ENCODE data around the gene DOK7. TPM values are rescaled to one million over a fixed set of nuclear protein-coding genes. Genes with fewer than 3 reads are reported as not detected.
"Not testable (repeated sequence)": the region's sequence is repeated elsewhere in the genome, so short reads cannot be mapped to it uniquely, and the experiment has no call there.

Gene DOK7
- total RNA-seq, 1 experiment from 2014 or later: 7.6 TPM

- no peaks in the 10 kb centered on the region for H3F3A ChIP-seq (ENCODE audit: insufficient read depth, low read depth)
- no peak overlapping the region for H3K4me3 ChIP-seq
- H4K20me1 ChIP-seq (ENCODE audit: insufficient read depth): no peaks in the 10 kb centered on the region
- H3K9me2 ChIP-seq (ENCODE audit: insufficient read depth): no peaks in the 10 kb centered on the region
- no peak for DNase-seq
- no peaks in the 10 kb centered on the region for H3K9me3 ChIP-seq (ENCODE audit: insufficient read depth, low read depth)
- POLR2A ChIA-PET (ENCODE audit: unreplicated experiment): no interaction called here
- H3K27ac ChIP-seq: no peak overlapping the region
- H3K79me2 ChIP-seq (ENCODE audit: low read depth): no peaks in the 10 kb centered on the region
- CTCF ChIA-PET: no interaction called here
- BruUV-seq (replicated peaks): no TSS peak
- no peaks in the 10 kb centered on the region for H3K36me3 ChIP-seq (ENCODE audit: low read depth)
- no peak overlapping the region for H2AFZ ChIP-seq
- H3K4me1 ChIP-seq (replicated peaks; ENCODE audit: insufficient read depth): no peaks in the 10 kb centered on the region
- H3K4me2 ChIP-seq: no peak overlapping the region
- TF ChIP-seq EZH2 (IDR thresholded peaks at IDR 0.05; ENCODE audit: low read depth): no peak
- no peak for TF ChIP-seq CTCF (conservative IDR thresholded peaks at IDR 0.05)
- intact Hi-C loops (cut with micrococcal nuclease; ENCODE audit: unreplicated experiment): no loop called here
- no peaks in the 10 kb centered on the region for H3K27me3 ChIP-seq (ENCODE audit: insufficient read depth, low read depth)
Measured at GRCh38 chr4:3510481-3510880, 47.4 kb downstream of the DOK7 start.

- ChIA-PET POLR2A (ENCODE audit: unreplicated experiment) (no interaction called here), CTCF (no interaction called here)
- Histone ChIP-seq H3K36me3 (ENCODE audit: low read depth) (no peaks in the 10 kb centered on the region), H3K79me2 (ENCODE audit: low read depth) (no peaks in the 10 kb centered on the region), H3K9me2 (ENCODE audit: insufficient read depth) (no peaks in the 10 kb centered on the region), H3K27me3 (ENCODE audit: insufficient read depth, low read depth) (no peaks in the 10 kb centered on the region), H4K20me1 (ENCODE audit: insufficient read depth) (no peaks in the 10 kb centered on the region), H3K4me3 (no peak overlapping the region), H3K4me1 (replicated peaks; ENCODE audit: insufficient read depth) (no peaks in the 10 kb centered on the region), H3K4me2 (no peak overlapping the region), H3K27ac (no peak overlapping the region), H2AFZ (no peak overlapping the region), H3K9me3 (ENCODE audit: insufficient read depth, low read depth) (no peaks in the 10 kb centered on the region), H3F3A (ENCODE audit: insufficient read depth, low read depth) (no peaks in the 10 kb centered on the region)
- intact Hi-C loops (cut with micrococcal nuclease; ENCODE audit: unreplicated experiment): no loop called here
- DNase-seq: no peak
- TF ChIP-seq EZH2 (IDR thresholded peaks at IDR 0.05; ENCODE audit: low read depth): no peak
- no peak for TF ChIP-seq CTCF (conservative IDR thresholded peaks at IDR 0.05)
- BruUV-seq (replicated peaks): no TSS peak
Measured at GRCh38 chr4:3511187-3511586, 48.1 kb downstream of the DOK7 start.

- H3K4me3 ChIP-seq; H3K9me2 ChIP-seq (ENCODE audit: insufficient read depth); H3K79me2 ChIP-seq (ENCODE audit: low read depth); CTCF ChIA-PET; H3K4me2 ChIP-seq; H3K4me1 ChIP-seq (replicated peaks; ENCODE audit: insufficient read depth); H3F3A ChIP-seq (ENCODE audit: insufficient read depth, low read depth); H4K20me1 ChIP-seq (ENCODE audit: insufficient read depth); H3K27ac ChIP-seq; H2AFZ ChIP-seq; H3K9me3 ChIP-seq (ENCODE audit: insufficient read depth, low read depth); DNase-seq; H3K36me3 ChIP-seq (ENCODE audit: low read depth); intact Hi-C loops (cut with micrococcal nuclease; ENCODE audit: unreplicated experiment); POLR2A ChIA-PET (ENCODE audit: unreplicated experiment); BruUV-seq (replicated peaks); H3K27me3 ChIP-seq (ENCODE audit: insufficient read depth, low read depth): not testable (repeated sequence)
Measured at GRCh38 chr4:3511601-3512000, 48.5 kb downstream of the DOK7 start.

GRCh38 chr4:3512279-3512678, 49.2 kb downstream of the DOK7 start:
- no TSS peak for BruUV-seq (replicated peaks)
- CTCF ChIA-PET: no interaction called here
- Histone ChIP-seq H3K27me3 (ENCODE audit: insufficient read depth, low read depth) (no peaks in the 10 kb centered on the region), H3K4me3 (no peak overlapping the region), H3K79me2 (ENCODE audit: low read depth) (no peaks in the 10 kb centered on the region), H3K4me2 (no peak overlapping the region), H3K4me1 (replicated peaks; ENCODE audit: insufficient read depth) (no peaks in the 10 kb centered on the region), H3K36me3 (ENCODE audit: low read depth) (no peaks in the 10 kb centered on the region), H3K9me3 (ENCODE audit: insufficient read depth, low read depth) (no peaks in the 10 kb centered on the region), H3K27ac (no peak overlapping the region), H2AFZ (no peak overlapping the region), H3F3A (ENCODE audit: insufficient read depth, low read depth) (no peaks in the 10 kb centered on the region), H3K9me2 (ENCODE audit: insufficient read depth) (no peaks in the 10 kb centered on the region), H4K20me1 (ENCODE audit: insufficient read depth) (no peaks in the 10 kb centered on the region)
- POLR2A ChIA-PET (ENCODE audit: unreplicated experiment): no interaction called here
- TF ChIP-seq EZH2 (IDR thresholded peaks at IDR 0.05; ENCODE audit: low read depth) (no peak), CTCF (conservative IDR thresholded peaks at IDR 0.05) (no peak)
- DNase-seq: no peak
- intact Hi-C loops (cut with micrococcal nuclease; ENCODE audit: unreplicated experiment): no loop called here

Data from PC-9 (cell line).